Gastrocnemius medialis (tissue), 4 donors: Measurements from ENCODE around the gene OR2B2. TPM values are rescaled to one million over a fixed set of nuclear protein-coding genes. Genes with fewer than 3 reads are reported as not detected.

Experiments
- ATAC-seq, 2 donors: fragments of 150-250 bp; one replicate each; pipeline ENCODE4 v1.9.1; 2016
- DNase-seq, 2 donors: peaks; one replicate each; pipeline ENCODE4 v3.0.0-alpha.2; 2019
- H3K27ac ChIP-seq, 4 donors: fragments of 200-600 bp; sonication (generic); 1 replicate in 1 of 4; 2 replicates in 3 of 4; pipeline ENCODE4 v1.5.1; 2016 to 2018; ENCODE audit warnings: mild to moderate bottlenecking in 2 of 4, moderate library complexity in 1 of 4
- H3K27me3 ChIP-seq, 3 donors: fragments of 200-600 bp; sonication (generic) in 2 of 3; 1 replicate in 1 of 3; 2 replicates in 2 of 3; pipeline versions ENCODE4 v1.5.1 to v1.6.0; 2016 to 2019; ENCODE audit warnings: mild to moderate bottlenecking in 1 of 3, moderate library complexity in 1 of 3
- H3K36me3 ChIP-seq, 2 donors: fragments of 200-600 bp; sonication (generic) in 1 of 2; one replicate each; pipeline ENCODE4 v1.5.1; 2017 to 2018
- H3K4me1 ChIP-seq, 2 donors: fragments of 200-600 bp; sonication (generic) in 1 of 2; one replicate each; pipeline ENCODE4 v1.5.1; 2016 to 2017; ENCODE audit warnings: mild to moderate bottlenecking in 2 of 2
- H3K4me3 ChIP-seq, 4 donors: fragments of 200-600 bp; sonication (generic) in 3 of 4; 1 replicate in 1 of 4; 2 replicates in 3 of 4; pipeline ENCODE4 v1.5.1; 2016 to 2019; ENCODE audit warnings: mild to moderate bottlenecking in 2 of 4
- H3K9me3 ChIP-seq, 3 donors: fragments of 200-600 bp; sonication (generic) in 2 of 3; 1 replicate in 1 of 3; 2 replicates in 2 of 3; pipeline ENCODE4 v1.5.1; 2016 to 2019
- CTCF ChIP-seq, 5 experiments: fragments of 450-650 bp in 3 of 5; fragments of 200-600 bp in 2 of 5; sonication (generic) in 2 of 5; IDR thresholded peaks in 4 of 5; conservative IDR thresholded peaks in 1 of 5; 1 replicate in 4 of 5; 2 replicates in 1 of 5; pipeline ENCODE4 v1.5.1; 2016 to 2019; ENCODE audit warnings: antibody characterized with exemption in 5 of 5, mild to moderate bottlenecking in 3 of 5, moderate library complexity in 3 of 5
- POLR2A ChIP-seq, 2 donors: fragments of 450-650 bp; IDR thresholded peaks; one replicate each; pipeline ENCODE4 v1.6.1; 2017; ENCODE audit warnings: antibody characterized with exemption in 2 of 2, mild to moderate bottlenecking in 2 of 2, moderate library complexity in 2 of 2
- in situ Hi-C, 4 donors: fragments of 200-750 bp; cut with MboI; loops; one replicate each; pipeline versions ENCODE4 v1.15.0 to v1.8.0; 2017; ENCODE audit warnings: low sequenced_read_pairs in 4 of 4
- intact Hi-C: fragments of 100-400 bp; cut with DNase I; formaldehyde crosslinking; loops from one replicate; pipeline ENCODE4 v1.15.1; 2023; ENCODE audit warnings: low total_unique reads
- total RNA-seq, 4 donors: library from RNA; depleted of rRNA; stranded (reverse); fragments of >200 nt; gene quantifications; one replicate each; pipeline versions ENCODE4 v1.1.0 to v1.2.3, GENCODE V29; 2016

OR2B2 gene
- total RNA-seq, 4 donors from 2014 or later = not detected

DNA sequence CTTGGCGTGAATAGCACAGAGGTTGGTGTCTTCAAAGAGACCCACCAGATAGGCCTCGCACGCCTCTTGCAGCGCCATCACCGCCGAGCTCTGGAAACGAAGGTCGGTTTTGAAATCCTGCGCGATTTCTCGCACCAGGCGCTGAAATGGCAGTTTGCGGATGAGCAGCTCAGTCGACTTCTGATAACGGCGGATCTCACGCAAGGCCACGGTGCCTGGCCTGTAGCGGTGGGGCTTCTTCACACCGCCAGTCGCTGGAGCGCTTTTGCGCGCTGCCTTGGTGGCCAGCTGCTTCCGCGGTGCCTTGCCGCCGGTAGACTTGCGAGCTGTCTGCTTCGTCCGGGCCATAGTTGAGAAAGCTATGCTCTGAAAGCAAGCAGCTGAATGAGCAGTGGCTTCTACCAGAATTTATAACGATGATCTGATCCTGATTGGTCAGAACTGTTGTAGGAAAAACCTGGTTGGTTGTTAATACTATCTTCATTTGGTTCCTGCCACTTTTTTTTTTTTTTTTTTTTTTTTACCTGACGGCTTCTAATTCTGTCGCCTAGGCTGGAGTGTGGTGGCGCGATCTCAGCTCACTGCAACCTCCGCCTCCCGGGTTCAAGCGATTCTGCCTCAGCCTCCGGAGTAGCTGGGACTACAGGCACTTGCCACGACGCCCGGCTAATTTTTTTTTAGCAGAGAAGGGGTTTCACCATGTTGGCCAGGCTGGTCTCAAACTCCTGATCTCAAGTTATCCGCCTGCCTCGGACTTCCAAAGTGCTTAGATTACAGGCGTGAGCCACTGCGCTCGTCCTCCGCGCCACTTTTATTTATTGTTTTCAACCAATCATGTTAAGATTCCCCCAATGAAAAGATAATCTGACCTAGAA lies 21.5 kb downstream of the OR2B2 start:
- Histone ChIP-seq H3K4me1 (peaks cover 15 to 32% of the 10 kb centered on the region in 2 donors), H3K36me3 (no peaks in the 10 kb centered on the region), H3K4me3 (peak overlapping the region; percentile 29 to 46 (median 40)), H3K9me3 (no peaks in the 10 kb centered on the region), H3K27ac (no peak overlapping the region), H3K27me3 (peaks cover 52 to 58% (median 53%) of the 10 kb centered on the region in 3 donors)
- in situ Hi-C loops (loop anchor here (10.0 to 25.0 kb wide), 8 partner anchors 126 to 736 kb away; partner anchors contain the start of gene ZNF184 (in 2 of the 4)), intact Hi-C loops (loop anchor here (5.0 to 10.0 kb wide), 2 partner anchors 138 to 1866 kb away; a partner anchor contains a TSS)
- no peak for DNase-seq
- TF ChIP-seq CTCF (IDR thresholded peaks at IDR 0.05 in 4 of 5, conservative IDR thresholded peaks at IDR 0.05 in 1 of 5) (no peak), POLR2A (IDR thresholded peaks at IDR 0.05) (peak in 1 of 2 donors; percentile 7)
- no peak for ATAC-seq

- Histone ChIP-seq H3K4me1 (peaks cover 15 to 27% of the 10 kb centered on the region in 2 donors), H3K27ac (no peak overlapping the region), H3K4me3 (peak overlapping the region; percentile 29 to 46 (median 40)), H3K27me3 (peaks cover 55 to 58% (median 58%) of the 10 kb centered on the region in 3 donors), H3K9me3 (no peaks in the 10 kb centered on the region), H3K36me3 (no peaks in the 10 kb centered on the region)
- in situ Hi-C loops = loop anchor here (10.0 to 25.0 kb wide), 8 partner anchors 125 to 735 kb away; partner anchors contain the start of gene ZNF184 (in 2 of the 4)
- intact Hi-C loops = loop anchor here (5.0 to 10.0 kb wide), 2 partner anchors 138 to 1865 kb away; a partner anchor contains a TSS
- ATAC-seq = no peak
- TF ChIP-seq CTCF (IDR thresholded peaks at IDR 0.05 in 4 of 5, conservative IDR thresholded peaks at IDR 0.05 in 1 of 5) = no peak
- TF ChIP-seq POLR2A (IDR thresholded peaks at IDR 0.05) = no peak
- DNase-seq = no peak
Observed at GRCh38 chr6:27889628-27890444, 22.4 kb downstream of the OR2B2 start.

DNA sequence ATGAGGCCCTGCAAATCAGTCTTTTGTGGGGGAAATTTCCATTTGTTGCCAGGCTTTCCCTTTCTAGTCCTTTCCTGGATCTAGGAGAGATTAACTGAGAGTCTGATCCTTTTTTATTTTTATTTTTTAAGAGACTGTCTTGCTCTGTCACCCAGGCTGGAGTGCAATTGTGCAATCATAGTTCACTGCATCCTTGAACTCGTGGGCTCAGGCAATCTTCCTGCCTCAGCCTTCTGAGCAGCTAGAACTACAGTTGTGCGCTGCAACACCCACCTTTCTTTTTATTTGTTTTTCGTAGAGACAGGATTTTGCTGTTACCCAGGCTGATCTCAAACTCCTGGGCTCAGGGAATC lies 22.9 kb downstream of the OR2B2 start:
- Histone ChIP-seq H3K9me3 (no peaks in the 10 kb centered on the region), H3K27me3 (peaks cover 57 to 58% (median 58%) of the 10 kb centered on the region in 3 donors), H3K4me1 (peaks cover 15 to 22% of the 10 kb centered on the region in 2 donors), H3K27ac (no peak overlapping the region), H3K36me3 (no peaks in the 10 kb centered on the region), H3K4me3 (no peak overlapping the region)
- ATAC-seq (no peak), DNase-seq (no peak)
- TF ChIP-seq CTCF (IDR thresholded peaks at IDR 0.05 in 4 of 5, conservative IDR thresholded peaks at IDR 0.05 in 1 of 5) (no peak), POLR2A (IDR thresholded peaks at IDR 0.05) (no peak)
- intact Hi-C loops = no loop called here
- in situ Hi-C loops = loop anchor here in 1 of 4 donors (25.0 kb wide), 2 partner anchors 127 to 727 kb away; no protein-coding TSS in a partner anchor

- TF ChIP-seq POLR2A (IDR thresholded peaks at IDR 0.05) = no peak
- no peak for TF ChIP-seq CTCF (IDR thresholded peaks at IDR 0.05 in 4 of 5, conservative IDR thresholded peaks at IDR 0.05 in 1 of 5)
- Histone ChIP-seq H3K27me3 (peaks cover 52 to 58% (median 54%) of the 10 kb centered on the region in 3 donors), H3K4me1 (peaks cover 12 to 16% of the 10 kb centered on the region in 2 donors), H3K4me3 (no peak overlapping the region), H3K27ac (no peak overlapping the region), H3K36me3 (no peaks in the 10 kb centered on the region), H3K9me3 (no peaks in the 10 kb centered on the region)
- ATAC-seq (no peak), DNase-seq (no peak)
- in situ Hi-C loops = loop anchor here in 1 of 4 donors (25.0 kb wide), 2 partner anchors 126 to 726 kb away; no protein-coding TSS in a partner anchor
- intact Hi-C loops = no loop called here
Observed at GRCh38 chr6:27888566-27888965, 23.6 kb downstream of the OR2B2 start.
